K562 (cell line): Measurements from ENCODE around the gene CNGB1. TPM values are rescaled to one million over a fixed set of nuclear protein-coding genes. Genes with fewer than 3 reads are reported as not detected.

Source experiments
- ATAC-seq: fragments of 200-7000 bp; cut with Tn5 transposase; 3 replicates; pipeline ENCODE4 v1.9.1; 2020; ENCODE audit warnings: moderate library complexity
- BruUV-seq: library from RNA; stranded (reverse); fragments of 400-500 nt; replicated peaks from 2 replicates; lab custom pipeline; 2021; lab: Mats Ljungman, UMichigan
- CTCF ChIA-PET: fragments of 300-600 bp; formaldehyde crosslinking; extraction: SDS; loops from one replicate; lab custom pipeline; 2021; ENCODE audit warnings: low intra/inter-chr PET ratio; lab: Yijun Ruan, JAX
- POLR2A ChIA-PET: fragments of 300-600, 350-650 bp; sonication (Branson Sonifier 250); formaldehyde crosslinking; extraction: SDS; loops from one replicate; lab custom pipeline; 2021; ENCODE audit warnings: antibody characterized with exemption, inconsistent platforms; lab: Yijun Ruan, JAX
- DNase-seq, 4 experiments: peaks; one replicate each; pipeline versions ENCODE4 v3.0.0 to v3.0.0-alpha.2; 2011 to 2018; ENCODE audit warnings: low spot score in 3 of 4, mixed read lengths in 3 of 4; ENCODE audit errors: extremely low read depth in 1 of 4
- FAIRE-seq: peaks from 2 replicates; lab custom pipeline; 2011; peaks lifted over from hg19 to GRCh38; lab: Jason Lieb, UNC
- H2AFZ ChIP-seq: 2 replicates; pipeline ENCODE4 v1.6.0; 2011; ENCODE audit warnings: low read depth, low read length, control low read depth, inconsistent platforms
- H3K27ac ChIP-seq: fragments of 200-600 bp; 3 replicates; pipeline ENCODE4 v1.8.0; 2011; ENCODE audit warnings: low read depth, mild to moderate bottlenecking, control low read depth, inconsistent platforms, low read length, moderate library complexity, mixed read lengths; ENCODE audit errors: extremely low read depth
- H3K27me3 ChIP-seq, 2 experiments: fragments of 300-600 bp in 1 of 2; 2 replicates in 1 of 2; 3 replicates in 1 of 2; pipeline versions ENCODE4 v1.6.0 to v1.8.0; 2011; ENCODE audit warnings: inconsistent platforms in 2 of 2, low read length in 2 of 2, mild to moderate bottlenecking in 1 of 2, mixed read lengths in 1 of 2, moderate library complexity in 1 of 2; ENCODE audit not compliant: control insufficient read depth in 2 of 2, insufficient read depth in 2 of 2
- H3K36me3 ChIP-seq: fragments of 300-600 bp; 3 replicates; pipeline ENCODE4 v1.8.0; 2011; ENCODE audit warnings: mild to moderate bottlenecking, low read length, inconsistent platforms; ENCODE audit not compliant: control insufficient read depth, insufficient read depth
- H3K4me1 ChIP-seq, 2 experiments: fragments of 200-600 bp in 1 of 2; replicated peaks in 1 of 2; 2 replicates in 1 of 2; 3 replicates in 1 of 2; pipeline versions ENCODE4 v1.5.1 to v1.8.0; 2011; ENCODE audit warnings: inconsistent platforms in 2 of 2, low read length in 2 of 2, mild to moderate bottlenecking in 1 of 2, mixed read lengths in 1 of 2, moderate library complexity in 1 of 2; ENCODE audit not compliant: control insufficient read depth in 2 of 2, insufficient read depth in 2 of 2
- H3K4me2 ChIP-seq: 2 replicates; pipeline ENCODE4 v1.6.1; 2011; ENCODE audit warnings: low read length, control low read depth, inconsistent platforms, mixed read lengths; ENCODE audit not compliant: insufficient read depth
- H3K4me3 ChIP-seq: fragments of 200-600 bp; sonication (generic), shearing (Covaris generic); 2 replicates; pipeline ENCODE4 v1.5.1; 2016; ENCODE audit warnings: control low read depth, inconsistent platforms
- H3K79me2 ChIP-seq: fragments of 200-600 bp; 3 replicates; pipeline ENCODE4 v1.8.0; 2011; ENCODE audit warnings: low read length, inconsistent platforms; ENCODE audit not compliant: control insufficient read depth, insufficient read depth
- H3K9ac ChIP-seq, 2 experiments: 2 replicates each; pipeline versions ENCODE4 v1.6.0 to v1.6.1; 2011; ENCODE audit warnings: low read depth in 2 of 2, low read length in 2 of 2, control low read depth in 1 of 2, inconsistent platforms in 1 of 2, mild to moderate bottlenecking in 1 of 2, mixed read lengths in 1 of 2; ENCODE audit not compliant: insufficient read depth in 1 of 2
- H3K9me1 ChIP-seq: one replicate; pipeline ENCODE4 v1.6.0; 2011; ENCODE audit warnings: inconsistent platforms, mild to moderate bottlenecking, low read length, moderate library complexity; ENCODE audit not compliant: control insufficient read depth, insufficient read depth
- H3K9me3 ChIP-seq: replicated peaks from 2 replicates; pipeline ENCODE4 v1.5.1; 2011; ENCODE audit warnings: low read depth, low read length, inconsistent platforms; ENCODE audit not compliant: control insufficient read depth, insufficient read depth
- H4K20me1 ChIP-seq: replicated peaks from 2 replicates; pipeline ENCODE4 v1.6.1; 2011; ENCODE audit warnings: low read length, inconsistent platforms, mixed read lengths; ENCODE audit not compliant: control insufficient read depth, insufficient read depth
- DIDO1 ChIP-seq: fragments of 450-650 bp; IDR thresholded peaks from 2 replicates; pipeline ENCODE4 v1.6.1; 2016; ENCODE audit warnings: low read depth, missing biosample characterization, missing genetic modification characterization
- HEY1 ChIP-seq: fragments of 250-450 bp; sonication (Bioruptor Pico); IDR thresholded peaks from 2 replicates; pipeline ENCODE4 v1.5.0; 2020; ENCODE audit warnings: mild to moderate bottlenecking, moderate library complexity, borderline replicate concordance
- SMAD1 ChIP-seq: fragments of 150-350 bp; IDR thresholded peaks from 2 replicates; pipeline ENCODE4 v1.6.1; 2014; ENCODE audit warnings: low read length, low read depth; ENCODE audit not compliant: partially characterized antibody
- TCF15 ChIP-seq: fragments of 250-450 bp; sonication (Bioruptor Pico); IDR thresholded peaks from 2 replicates; pipeline ENCODE4 v1.8.0; 2022; ENCODE audit warnings: moderate library complexity, mild to moderate bottlenecking, inconsistent platforms
- XRCC5 ChIP-seq: fragments of 200-400 bp; formaldehyde crosslinking; IDR thresholded peaks from 2 replicates; pipeline ENCODE4 v1.6.1; 2017; ENCODE audit warnings: low read depth, mild to moderate bottlenecking, low read length
- ZNF121 ChIP-seq: sonication (generic); formaldehyde crosslinking; conservative IDR thresholded peaks from 2 replicates; pipeline ENCODE4 v1.8.0; 2022; ENCODE audit warnings: missing genetic modification reagents
- ZNF3 ChIP-seq: fragments of 250-450 bp; sonication (Bioruptor Pico); IDR thresholded peaks from 2 replicates; pipeline ENCODE4 v1.5.0; 2021; ENCODE audit warnings: mild to moderate bottlenecking, moderate library complexity
- ZNF584 ChIP-seq: fragments of 200-800 bp; sonication (Bioruptor generic); IDR thresholded peaks from 2 replicates; pipeline ENCODE4 v1.6.1; 2016; ENCODE audit warnings: low read depth, mild to moderate bottlenecking, missing genetic modification characterization, missing compliant biosample characterization
- WGBS: fragments of 100-300 bp; shearing (Covaris generic); methylation state at CpG from one replicate; pipeline ENCODE4 v1.1.6; 2016; ENCODE audit warnings: low coverage, mixed read lengths; ENCODE audit not compliant: insufficient coverage; ENCODE audit errors: missing lambda C conversion rate; 5-methylcytosine and 5-hydroxymethylcytosine counted together
- in situ Hi-C: fragments of 300-500 bp; cut with MboI; formaldehyde crosslinking; loops from 4 replicates; pipeline ENCODE4 v1.15.0; 2018; ENCODE audit warnings: inconsistent platforms, mixed read lengths
- intact Hi-C: fragments of 100-400 bp; cut with micrococcal nuclease; formaldehyde crosslinking; loops from 2 replicates; pipeline ENCODE4 v1.14.2; 2022
- polyA plus RNA-seq, 8 experiments: library from polyadenylated mRNA; depleted of rRNA in 4 of 8; stranded (reverse) in 5 of 8; unstranded in 3 of 8; fragments of >200 nt; fragmentation: Nextera tagmentation in 2 of 8; fragmentation: Illumina TruSeq in 1 of 8; extraction: Ambion mirVana in 2 of 8; extraction: Trizol in 1 of 8; gene quantifications; 2 replicates each; pipeline versions ENCODE4 v1.2.1 to v1.2.3, GENCODE V29; 2011 to 2014; ENCODE audit warnings: inconsistent platforms in 1 of 8, missing spikeins in 1 of 8
- total RNA-seq, 7 experiments: library from RNA; depleted of rRNA in 6 of 7; stranded (reverse); fragments of >200 nt in 6 of 7; fragmentation: Illumina TruSeq in 2 of 7; extraction: Trizol in 2 of 7; gene quantifications; 2 replicates each; pipeline versions ENCODE4 v1.2.1 to v1.2.3, GENCODE V29; 2011 to 2021; ENCODE audit warnings: low replicate concordance in 1 of 7

Gene CNGB1
- total and polyA plus RNA-seq, 9 of the 15 experiments (the other 6 are each of a cell fraction or from before 2014, with no cell fraction given) = not detected

- Histone ChIP-seq H3K9ac (no peak overlapping the region), H3K4me1 (no peaks in the 10 kb centered on the region), H2AFZ (no peak overlapping the region), H4K20me1 (no peaks in the 10 kb centered on the region), H3K36me3 (no peaks in the 10 kb centered on the region), H3K4me2 (no peak overlapping the region), H3K27ac (no peak overlapping the region), H3K79me2 (no peaks in the 10 kb centered on the region), H3K9me1 (no peaks in the 10 kb centered on the region), H3K4me3 (no peak overlapping the region), H3K9me3 (no peaks in the 10 kb centered on the region), H3K27me3 (peaks cover 29 to 59% of the 10 kb centered on the region in 2 experiments; a peak in 4 of 5 replicates)
- TF ChIP-seq SMAD1 = no peak
- 0 out of 2 replicates have a peak, but pooled peaks have one; percentile 1 for TF ChIP-seq ZNF584
- WGBS = 3% methylated on average over 9 of the region's 10 CpGs
- intact Hi-C loops (no loop called here), in situ Hi-C loops (no loop called here)
- ChIA-PET CTCF (no interaction called here), POLR2A (interaction anchor here (0.9 to 1.1 kb wide), 2 partner anchors 15 to 19 kb away, joined by 3 read pairs; no protein-coding TSS in a partner anchor)
- FAIRE-seq (no peak), DNase-seq (no peak), ATAC-seq (no peak)
- BruUV-seq = no TSS peak
These were observed 126.4 kb downstream of the CNGB1 start for GRCh38 chr16:57844416-57845030.

- TF ChIP-seq ZNF121 (CRISPR knock-in tag) = peak; percentile 42; the same call in 1 of the 2 replicates
- no peak for TF ChIP-seq DIDO1
- TF ChIP-seq XRCC5 = no peak
- no peak for TF ChIP-seq ZNF3
- TF ChIP-seq TCF15 (CRISPR knock-in tag) = no peak
- no peak for TF ChIP-seq HEY1 (CRISPR knock-in tag)
- 0% methylated on average over 1 of the region's 1 CpG for WGBS
- in situ Hi-C loops = no loop called here
- H3K79me2 ChIP-seq = no peaks in the 10 kb centered on the region
- H3K4me1 ChIP-seq = no peaks in the 10 kb centered on the region
- H3K9me1 ChIP-seq = no peaks in the 10 kb centered on the region
- intact Hi-C loops = no loop called here
- H2AFZ ChIP-seq = no peak overlapping the region
- CTCF ChIA-PET = no interaction called here
- BruUV-seq = no TSS peak
- no peak for ATAC-seq
- peaks cover 32 to 66% of the 10 kb centered on the region in 2 experiments; a peak in 4 of 5 replicates for H3K27me3 ChIP-seq
- FAIRE-seq = no peak
- no peak overlapping the region for H3K4me2 ChIP-seq
- H3K27ac ChIP-seq = no peak overlapping the region
- DNase-seq = no peak
- H3K9me3 ChIP-seq = no peaks in the 10 kb centered on the region; the same call in 1 of the 2 replicates
- no peak overlapping the region for H3K9ac ChIP-seq
- no peaks in the 10 kb centered on the region for H3K36me3 ChIP-seq
- no peak overlapping the region for H3K4me3 ChIP-seq
- no peaks in the 10 kb centered on the region for H4K20me1 ChIP-seq
- POLR2A ChIA-PET = no interaction called here
These were observed 127.5 kb downstream of the CNGB1 start for GRCh38 chr16:57843400-57843799.
